ENCODE results near the gene PRKAG1.

PRKAG1 gene

DNA sequence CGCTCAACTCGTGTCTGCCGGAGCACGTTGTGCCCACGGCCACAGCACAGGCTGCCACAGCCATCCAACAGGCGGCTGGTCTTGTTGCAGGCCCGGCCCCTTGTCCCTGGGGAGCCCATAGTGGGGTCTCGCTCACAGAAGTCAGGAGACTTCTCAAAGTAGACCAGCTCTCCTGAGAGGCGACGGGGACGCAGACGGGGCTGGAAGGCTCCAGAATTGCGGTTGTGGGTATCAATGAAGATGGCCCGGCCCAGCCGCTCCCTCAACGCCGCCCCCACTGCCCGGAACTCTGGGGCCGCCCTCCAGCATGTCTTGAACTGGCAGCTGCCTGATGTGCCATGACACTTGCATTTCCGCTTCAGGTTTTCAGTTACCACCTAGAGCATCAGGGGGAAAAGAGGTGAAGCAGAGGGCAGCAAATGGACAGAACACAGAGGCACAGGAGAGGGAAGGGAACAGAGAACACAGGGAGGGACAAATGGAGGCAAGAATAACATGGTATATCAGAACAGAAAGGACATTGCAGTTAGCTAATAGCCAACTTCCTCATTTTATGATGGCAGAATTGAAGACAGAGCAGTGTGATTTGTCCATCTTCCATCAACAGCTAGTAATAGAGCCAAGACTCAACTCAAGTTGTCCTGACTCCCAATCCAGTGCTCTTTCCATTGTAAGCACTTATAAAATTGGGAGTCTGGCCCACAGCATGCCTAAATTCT lies 52.2 kb downstream of the PRKAG1 start:
- no peak overlapping the region for H3K27ac ChIP-seq
- TF ChIP-seq POLR2AphosphoS5 (IDR thresholded peaks at IDR 0.05; ENCODE audit: borderline replicate concordance, low read depth, low read length), result no peak
- TF ChIP-seq FOXP2 (optimal IDR thresholded peaks at IDR 0.05; ENCODE audit: control extremely low read depth, extremely low read length, insufficient read depth), result no peak
- no peak for TF ChIP-seq EZH2 (IDR thresholded peaks at IDR 0.05)
- DNase-seq (ENCODE audit: low read depth, low spot score), result no peak
- no peak overlapping the region for H3K4me3 ChIP-seq
- H3K36me3 ChIP-seq (ENCODE audit: insufficient read depth, low read length), result no peaks in the 10 kb centered on the region
- H3K9ac ChIP-seq (ENCODE audit: insufficient read length), result no peak overlapping the region
- H3K9me3 ChIP-seq (ENCODE audit: low read depth, low read length), result no peaks in the 10 kb centered on the region

DNA sequence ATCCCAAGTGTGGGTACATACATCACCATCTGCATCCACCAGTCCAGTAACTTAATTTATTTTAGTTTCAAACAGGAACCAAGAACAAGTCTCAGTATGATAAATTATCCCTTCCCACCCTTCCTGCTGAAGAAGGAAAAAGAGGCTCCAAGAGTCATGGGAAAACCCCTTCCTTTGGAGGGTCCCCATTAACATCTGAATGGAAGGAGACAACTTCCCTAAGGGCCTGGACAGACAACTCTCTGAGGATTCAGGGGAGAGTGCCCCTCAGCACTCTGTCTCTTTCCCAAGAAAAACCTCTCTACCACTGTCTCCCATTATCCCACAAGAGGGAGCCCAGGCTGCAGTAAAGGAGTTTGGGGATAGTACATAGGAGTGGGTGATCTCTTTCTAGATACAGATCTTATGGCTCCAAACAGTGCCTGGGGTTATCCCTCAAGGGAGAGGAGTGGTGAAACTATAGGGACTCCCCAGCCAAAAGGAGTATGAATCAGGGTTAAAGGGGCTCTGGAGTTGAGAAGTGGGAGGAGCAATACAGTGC lies 53.2 kb downstream of the PRKAG1 start:
- TF ChIP-seq EZH2 (IDR thresholded peaks at IDR 0.05), result no peak
- no peak for TF ChIP-seq POLR2AphosphoS5 (IDR thresholded peaks at IDR 0.05; ENCODE audit: borderline replicate concordance, low read depth, low read length)
- no peak for TF ChIP-seq FOXP2 (optimal IDR thresholded peaks at IDR 0.05; ENCODE audit: control extremely low read depth, extremely low read length, insufficient read depth)
- H3K9ac ChIP-seq (ENCODE audit: insufficient read length), result no peak overlapping the region
- no peak overlapping the region for H3K27ac ChIP-seq
- no peaks in the 10 kb centered on the region for H3K9me3 ChIP-seq (ENCODE audit: low read depth, low read length)
- DNase-seq (ENCODE audit: low read depth, low spot score), result no peak
- no peaks in the 10 kb centered on the region for H3K36me3 ChIP-seq (ENCODE audit: insufficient read depth, low read length)
- H3K4me3 ChIP-seq, result no peak overlapping the region

DNA sequence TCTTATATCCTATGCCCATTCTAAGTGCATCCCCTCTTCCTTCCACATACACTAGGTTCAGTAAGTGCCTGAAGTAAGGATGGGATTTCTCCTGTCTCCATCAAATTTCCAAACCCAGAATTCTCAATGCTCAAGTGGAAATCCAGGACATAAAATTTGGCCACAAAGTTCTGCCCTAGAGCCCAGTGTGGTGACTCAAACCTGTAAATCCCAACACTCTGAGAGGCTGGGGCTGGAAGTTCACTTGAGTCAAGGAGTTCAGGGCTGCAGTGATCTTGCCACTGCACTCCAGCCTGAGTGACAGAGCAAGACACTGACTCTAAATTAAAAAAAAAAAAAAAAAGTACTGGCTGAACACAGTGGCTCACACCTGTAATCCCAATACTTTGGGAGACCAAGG lies 56.8 kb downstream of the PRKAG1 start:
- TF ChIP-seq POLR2AphosphoS5 (IDR thresholded peaks at IDR 0.05; ENCODE audit: borderline replicate concordance, low read depth, low read length), result no peak
- no peak for TF ChIP-seq EZH2 (IDR thresholded peaks at IDR 0.05)
- TF ChIP-seq FOXP2 (optimal IDR thresholded peaks at IDR 0.05; ENCODE audit: control extremely low read depth, extremely low read length, insufficient read depth), result no peak
- no peak overlapping the region for H3K9ac ChIP-seq (ENCODE audit: insufficient read length)
- H3K27ac ChIP-seq, result no peak overlapping the region
- no peaks in the 10 kb centered on the region for H3K9me3 ChIP-seq (ENCODE audit: low read depth, low read length)
- no peaks in the 10 kb centered on the region for H3K36me3 ChIP-seq (ENCODE audit: insufficient read depth, low read length)
- H3K4me3 ChIP-seq, result no peak overlapping the region
- no peak for DNase-seq (ENCODE audit: low read depth, low spot score)

DNA sequence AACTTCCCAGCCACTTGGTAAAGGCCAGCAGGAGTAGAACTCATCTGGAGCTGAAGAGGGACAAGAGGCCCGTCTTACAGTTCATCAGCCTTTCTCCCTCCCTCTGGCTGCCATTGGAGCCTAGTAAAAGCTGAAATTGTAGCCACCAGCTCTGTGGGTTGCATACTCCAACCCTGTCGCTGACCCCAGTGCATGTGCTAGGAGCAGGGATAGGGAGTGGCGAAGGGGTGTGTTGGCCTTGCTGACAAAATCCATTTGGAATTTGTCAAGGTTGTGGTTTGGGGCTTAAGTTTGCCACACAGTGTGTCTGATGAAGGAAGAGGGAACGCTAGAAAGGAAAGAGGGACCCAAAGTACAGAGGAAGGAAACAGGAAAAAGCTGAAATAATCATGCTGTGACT lies 57.2 kb downstream of the PRKAG1 start:
- H3K9ac ChIP-seq (ENCODE audit: insufficient read length), result no peak overlapping the region
- H3K9me3 ChIP-seq (ENCODE audit: low read depth, low read length), result no peaks in the 10 kb centered on the region
- no peak overlapping the region for H3K27ac ChIP-seq
- no peak for DNase-seq (ENCODE audit: low read depth, low spot score)
- H3K4me3 ChIP-seq, result no peak overlapping the region
- TF ChIP-seq EZH2 (IDR thresholded peaks at IDR 0.05) (no peak), FOXP2 (optimal IDR thresholded peaks at IDR 0.05; ENCODE audit: control extremely low read depth, extremely low read length, insufficient read depth) (no peak), POLR2AphosphoS5 (IDR thresholded peaks at IDR 0.05; ENCODE audit: borderline replicate concordance, low read depth, low read length) (no peak)
- no peaks in the 10 kb centered on the region for H3K36me3 ChIP-seq (ENCODE audit: insufficient read depth, low read length)

DNA sequence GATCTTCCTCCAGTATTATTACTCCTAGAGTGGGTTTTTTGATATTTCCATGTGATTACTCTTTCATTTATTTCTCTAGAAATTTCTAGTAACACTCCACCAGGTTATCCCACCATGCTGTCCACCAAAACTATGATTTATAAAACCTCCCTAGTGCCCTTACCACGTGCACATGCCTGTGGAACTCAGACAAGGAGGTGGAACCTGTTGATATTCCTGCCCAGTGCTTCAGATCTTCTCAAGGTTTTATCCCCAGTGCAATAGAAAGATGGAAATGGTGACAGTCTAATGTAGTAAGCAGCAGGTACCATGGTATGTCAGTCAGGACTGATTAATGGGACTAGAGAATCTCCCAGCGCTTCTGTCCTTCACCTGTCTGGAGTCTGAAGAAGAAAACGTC lies 57.7 kb downstream of the PRKAG1 start:
- Histone ChIP-seq H3K27ac (no peak overlapping the region), H3K9me3 (ENCODE audit: low read depth, low read length) (no peaks in the 10 kb centered on the region)
- no peak for DNase-seq (ENCODE audit: low read depth, low spot score)

DNA sequence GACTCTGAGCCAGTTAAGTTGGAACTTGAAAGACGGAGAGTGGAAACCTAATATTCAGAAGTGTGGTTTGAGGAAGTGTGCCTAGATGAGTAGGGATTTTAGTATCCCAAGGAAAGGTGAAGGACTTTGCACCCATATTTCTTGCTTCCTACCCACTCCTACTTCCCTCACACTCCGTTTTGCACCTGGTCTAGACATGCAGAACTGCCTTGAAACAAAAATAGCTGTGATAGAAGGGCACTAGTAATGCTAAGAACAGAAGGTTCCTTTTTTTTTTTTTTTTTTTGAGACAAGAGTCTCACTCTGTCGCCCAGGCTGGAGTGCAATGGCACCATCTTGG lies 60.6 kb downstream of the PRKAG1 start:
- Histone ChIP-seq H3K9me3 (ENCODE audit: low read depth, low read length) (no peaks in the 10 kb centered on the region), H3K27ac (no peak overlapping the region), H3K9ac (ENCODE audit: insufficient read length) (peak overlapping the region; percentile 21), H3K36me3 (ENCODE audit: insufficient read depth, low read length) (peaks cover 23% of the 10 kb centered on the region), H3K4me3 (peak overlapping the region; percentile 95)
- no peak for DNase-seq (ENCODE audit: low read depth, low spot score)
- TF ChIP-seq EZH2 (IDR thresholded peaks at IDR 0.05) (no peak), POLR2AphosphoS5 (IDR thresholded peaks at IDR 0.05; ENCODE audit: borderline replicate concordance, low read depth, low read length) (no peak), FOXP2 (optimal IDR thresholded peaks at IDR 0.05; ENCODE audit: control extremely low read depth, extremely low read length, insufficient read depth) (no peak)

More for the DNA sequence above, 57.7 kb downstream of the PRKAG1 start:
- peaks cover under 1% of the 10 kb centered on the region; the same call in 1 of the 2 replicates for H3K36me3 ChIP-seq (ENCODE audit: insufficient read depth, low read length)
- TF ChIP-seq EZH2 (IDR thresholded peaks at IDR 0.05), result no peak
- TF ChIP-seq FOXP2 (optimal IDR thresholded peaks at IDR 0.05; ENCODE audit: control extremely low read depth, extremely low read length, insufficient read depth), result no peak
- no peak for TF ChIP-seq POLR2AphosphoS5 (IDR thresholded peaks at IDR 0.05; ENCODE audit: borderline replicate concordance, low read depth, low read length)
- H3K4me3 ChIP-seq, result no peak overlapping the region
- no peak overlapping the region for H3K9ac ChIP-seq (ENCODE audit: insufficient read length)

DNA sequence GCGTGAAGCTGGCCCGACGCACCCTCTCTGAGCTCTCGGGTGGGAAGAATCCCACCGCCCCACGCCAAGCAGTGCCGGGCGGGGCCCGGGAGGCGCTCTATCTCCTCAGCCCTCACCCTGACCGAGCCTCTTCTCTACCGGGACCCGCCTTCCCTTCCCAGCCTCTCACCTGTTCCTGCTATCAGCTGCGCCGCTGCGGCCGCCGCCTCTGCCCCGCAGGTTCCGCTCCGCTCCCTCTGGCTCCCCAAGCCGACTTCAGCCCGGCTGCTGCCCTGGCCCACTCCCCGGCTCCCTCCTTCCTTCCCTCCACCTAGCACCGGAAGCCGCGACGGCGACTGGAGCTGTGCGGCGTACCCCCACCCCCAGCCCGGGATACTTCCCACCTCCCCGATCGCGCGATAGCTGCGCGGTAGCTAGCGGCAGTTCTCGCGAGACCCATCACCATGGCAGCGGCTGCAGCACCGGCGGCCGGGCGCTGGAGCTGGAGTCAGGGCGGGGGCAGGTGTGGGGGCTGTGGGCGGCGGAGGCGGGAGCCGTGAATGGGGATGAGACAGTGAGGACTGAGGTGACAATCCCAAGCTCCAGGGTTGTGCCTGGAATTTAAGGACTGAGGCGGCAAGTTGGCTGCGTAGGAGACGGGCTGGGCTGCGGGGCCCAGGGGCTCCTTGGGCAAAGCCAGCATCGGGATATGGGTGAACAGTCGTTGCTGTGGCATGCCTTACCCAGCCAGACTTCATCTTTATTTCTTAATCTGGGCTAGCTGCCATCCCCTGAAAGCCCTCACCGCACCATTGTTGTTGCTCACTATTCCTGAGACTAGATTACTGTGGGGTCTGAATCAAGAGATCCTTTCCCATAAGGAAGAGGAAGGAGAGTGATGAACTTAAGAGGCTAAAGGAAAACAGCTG lies 61.2 kb downstream of the PRKAG1 start, which contains the start of gene ARF3:
Gene ARF3, minus strand, starts transcription at position 347 of the 908 bp plus-strand sequence. CDS start 16,392 bp downstream, outside the sequence.
- Histone ChIP-seq H3K36me3 (ENCODE audit: insufficient read depth, low read length) (peaks cover 29% of the 10 kb centered on the region), H3K9me3 (ENCODE audit: low read depth, low read length) (no peaks in the 10 kb centered on the region), H3K4me3 (peak within 1 kb of the TSS; percentile 95), H3K27ac (peak within 1 kb of the TSS; percentile 64), H3K9ac (ENCODE audit: insufficient read length) (peak within 1 kb of the TSS; percentile 88)
- TF ChIP-seq EZH2 (IDR thresholded peaks at IDR 0.05) (no peak), POLR2AphosphoS5 (IDR thresholded peaks at IDR 0.05; ENCODE audit: borderline replicate concordance, low read depth, low read length) (peak; percentile 89), FOXP2 (optimal IDR thresholded peaks at IDR 0.05; ENCODE audit: control extremely low read depth, extremely low read length, insufficient read depth) (no peak)
- peak; percentile 6 for DNase-seq (ENCODE audit: low read depth, low spot score)
